Measurements from ENCODE around the gene IMMT. TPM values are rescaled to one million over a fixed set of nuclear protein-coding genes. Genes with fewer than 3 reads are reported as not detected.
A peak's percentile ranks its signal among the peaks of the same experiment; 100 is the strongest.
"Not testable (repeated sequence)": the region's sequence is repeated elsewhere in the genome, so short reads cannot be mapped to it uniquely, and the experiment has no call there.

IMMT gene
- polyA plus RNA-seq, 1 donor from 2014 or later: 53.7 TPM

- H3K4me1 Mint-ChIP-seq: peaks cover 10 to 18% (median 14%) of the 10 kb centered on the region in 3 donors
- no peak overlapping the region for H3K27ac Mint-ChIP-seq
These were observed 37.1 kb upstream of the IMMT start for GRCh38 chr2:86232373-86232784.

GRCh38 chr2:86231680-86232372 lies 36.6 kb upstream of the IMMT start:
- peak overlapping the region in 1 of 3 donors; percentile 1 for H3K27ac Mint-ChIP-seq
- H3K36me3 Mint-ChIP-seq: no peaks in the 10 kb centered on the region
- no peak overlapping the region for H3K4me3 Mint-ChIP-seq
- no peaks in the 10 kb centered on the region for H3K27me3 Mint-ChIP-seq
- peaks cover 8 to 16% (median 12%) of the 10 kb centered on the region in 3 donors for H3K4me1 Mint-ChIP-seq
- no peaks in the 10 kb centered on the region for H3K9me3 Mint-ChIP-seq

More at GRCh38 chr2:86232373-86232784, 37.1 kb upstream of the IMMT start:
- H3K4me3 Mint-ChIP-seq: no peak overlapping the region
- no peaks in the 10 kb centered on the region for H3K27me3 Mint-ChIP-seq
- H3K9me3 Mint-ChIP-seq: no peaks in the 10 kb centered on the region
- H3K36me3 Mint-ChIP-seq: no peaks in the 10 kb centered on the region

- H3K9me3 Mint-ChIP-seq: no peaks in the 10 kb centered on the region
- no peaks in the 10 kb centered on the region for H3K27me3 Mint-ChIP-seq
- H3K4me1 Mint-ChIP-seq: peaks cover 12 to 21% (median 17%) of the 10 kb centered on the region in 3 donors
These were observed 35.7 kb upstream of the IMMT start for GRCh38 chr2:86230961-86231360.

GRCh38 chr2:86229221-86229620 lies 34.0 kb upstream of the IMMT start:
- Mint-ChIP-seq H3K9me3 (no peaks in the 10 kb centered on the region), H3K27ac (peak overlapping the region in 2 of 3 donors; percentile 76 to 91), H3K4me3 (peak overlapping the region in 3 of 4 donors; percentile 24 to 77 (median 58)), H3K27me3 (no peaks in the 10 kb centered on the region), H3K36me3 (no peaks in the 10 kb centered on the region), H3K4me1 (peaks cover 18 to 35% (median 28%) of the 10 kb centered on the region in 3 donors)

More at GRCh38 chr2:86230961-86231360, 35.7 kb upstream of the IMMT start:
- H3K36me3 Mint-ChIP-seq: no peaks in the 10 kb centered on the region
- no peak overlapping the region for H3K4me3 Mint-ChIP-seq
- peak overlapping the region in 1 of 3 donors; percentile 53 for H3K27ac Mint-ChIP-seq

GRCh38 chr2:86228574-86228973 lies 33.3 kb upstream of the IMMT start:
- H3K9me3 Mint-ChIP-seq, H3K4me3 Mint-ChIP-seq, H3K27me3 Mint-ChIP-seq, H3K36me3 Mint-ChIP-seq: not testable (repeated sequence)
- Mint-ChIP-seq H3K4me1 (peaks cover 18 to 37% (median 29%) of the 10 kb centered on the region in 3 donors), H3K27ac (peak overlapping the region in 2 of 3 donors; percentile 76 to 91)

GRCh38 chr2:86227685-86228084 lies 32.4 kb upstream of the IMMT start:
- Mint-ChIP-seq H3K4me3 (peak overlapping the region in 1 of 4 donors; percentile 72), H3K36me3 (peaks cover 2% of the 10 kb centered on the region), H3K9me3 (no peaks in the 10 kb centered on the region), H3K4me1 (peaks cover 18 to 33% (median 29%) of the 10 kb centered on the region in 3 donors), H3K27me3 (no peaks in the 10 kb centered on the region), H3K27ac (peak overlapping the region in 1 of 3 donors; percentile 21)

GRCh38 chr2:86226636-86227520 lies 31.6 kb upstream of the IMMT start:
- Mint-ChIP-seq H3K4me1 (peaks cover 18 to 33% (median 29%) of the 10 kb centered on the region in 3 donors), H3K27me3 (no peaks in the 10 kb centered on the region), H3K4me3 (peak overlapping the region in 2 of 4 donors; percentile 65 to 72), H3K27ac (peak overlapping the region in 1 of 3 donors; percentile 21), H3K36me3 (peaks cover 2% of the 10 kb centered on the region), H3K9me3 (no peaks in the 10 kb centered on the region)

GRCh38 chr2:86226070-86226469 lies 30.8 kb upstream of the IMMT start:
- Mint-ChIP-seq H3K27ac (peak overlapping the region in 1 of 3 donors; percentile 54), H3K27me3 (no peaks in the 10 kb centered on the region), H3K4me1 (peaks cover 18 to 33% (median 29%) of the 10 kb centered on the region in 3 donors)

GRCh38 chr2:86225581-86225980 lies 30.3 kb upstream of the IMMT start:
- peak overlapping the region in 1 of 3 donors; percentile 54 for H3K27ac Mint-ChIP-seq
- H3K9me3 Mint-ChIP-seq: no peaks in the 10 kb centered on the region
- H3K36me3 Mint-ChIP-seq: peaks cover 2% of the 10 kb centered on the region
- H3K4me3 Mint-ChIP-seq: peak overlapping the region; percentile 12 to 65 (median 28)
- no peaks in the 10 kb centered on the region for H3K27me3 Mint-ChIP-seq
- H3K4me1 Mint-ChIP-seq: peaks cover 18 to 33% (median 29%) of the 10 kb centered on the region in 3 donors

More at GRCh38 chr2:86226070-86226469, 30.8 kb upstream of the IMMT start:
- H3K4me3 Mint-ChIP-seq: peak overlapping the region in 3 of 4 donors; percentile 16 to 82 (median 65)
- H3K36me3 Mint-ChIP-seq: peaks cover 2% of the 10 kb centered on the region
- H3K9me3 Mint-ChIP-seq: no peaks in the 10 kb centered on the region

GRCh38 chr2:86224645-86225355 lies 29.5 kb upstream of the IMMT start:
- Mint-ChIP-seq H3K36me3 (peaks cover 2% of the 10 kb centered on the region), H3K4me1 (peaks cover 18 to 33% (median 29%) of the 10 kb centered on the region in 3 donors), H3K9me3 (no peaks in the 10 kb centered on the region), H3K27ac (peak overlapping the region in 1 of 3 donors; percentile 54), H3K27me3 (no peaks in the 10 kb centered on the region), H3K4me3 (peak overlapping the region in 1 of 4 donors; percentile 75)

GRCh38 chr2:86223927-86224560 lies 28.8 kb upstream of the IMMT start:
- Mint-ChIP-seq H3K9me3 (no peaks in the 10 kb centered on the region), H3K4me3 (peak overlapping the region in 1 of 4 donors; percentile 38), H3K4me1 (peaks cover 14 to 29% (median 25%) of the 10 kb centered on the region in 3 donors), H3K36me3 (peaks cover 2% of the 10 kb centered on the region), H3K27me3 (no peaks in the 10 kb centered on the region), H3K27ac (peak overlapping the region in 1 of 3 donors; percentile 26)

- no peaks in the 10 kb centered on the region for H3K9me3 Mint-ChIP-seq
- no peaks in the 10 kb centered on the region for H3K27me3 Mint-ChIP-seq
- H3K27ac Mint-ChIP-seq: no peak overlapping the region
- peaks cover 11 to 24% (median 21%) of the 10 kb centered on the region in 3 donors for H3K4me1 Mint-ChIP-seq
- H3K36me3 Mint-ChIP-seq: peaks cover 2% of the 10 kb centered on the region
- peak overlapping the region in 1 of 4 donors; percentile 38 for H3K4me3 Mint-ChIP-seq
These were observed 28.1 kb upstream of the IMMT start for GRCh38 chr2:86223140-86223926.

GRCh38 chr2:86221066-86221684 lies 25.9 kb upstream of the IMMT start:
- peaks cover 2% of the 10 kb centered on the region for H3K36me3 Mint-ChIP-seq
- no peaks in the 10 kb centered on the region for H3K9me3 Mint-ChIP-seq
- H3K27ac Mint-ChIP-seq: peak overlapping the region in 2 of 3 donors; percentile 6 to 32
- H3K4me1 Mint-ChIP-seq: peaks cover 8 to 20% (median 15%) of the 10 kb centered on the region in 3 donors
- H3K27me3 Mint-ChIP-seq: no peaks in the 10 kb centered on the region
- H3K4me3 Mint-ChIP-seq: no peak overlapping the region
